Keratinocyte (primary cell): ENCODE measurements around the gene GALNT2.

ENCODE experiments used
- CTCF ChIP-seq, 3 experiments: IDR thresholded peaks in 1 of 3; conservative IDR thresholded peaks in 1 of 3; optimal IDR thresholded peaks in 1 of 3; 2 replicates in 2 of 3; 3 replicates in 1 of 3; pipeline versions ENCODE3 to v1.5.1; 2011; ENCODE audit warnings: low read length in 3 of 3, mild to moderate bottlenecking in 3 of 3, moderate library complexity in 2 of 3, control low read depth in 1 of 3, inconsistent platforms in 1 of 3; ENCODE audit not compliant: insufficient read depth in 2 of 3; ENCODE audit errors: extremely low read depth in 1 of 3
- EZH2 ChIP-seq: IDR thresholded peaks from one replicate; pipeline ENCODE4 v1.6.1; 2012; ENCODE audit warnings: inconsistent platforms, mild to moderate bottlenecking, low read length, moderate library complexity

GRCh38 chr1:230144010-230144614, 77.1 kb downstream of the GALNT2 start:
- TF ChIP-seq EZH2, result no peak
- TF ChIP-seq CTCF (optimal IDR thresholded peaks at IDR 0.05 in 1 of 3, IDR thresholded peaks at IDR 0.05 in 1 of 3, conservative IDR thresholded peaks at IDR 0.05 in 1 of 3; ENCODE audit: extremely low read depth in 1 of 3, insufficient read depth in 2 of 3, low read length in 3 of 3), result no peak
